WERI-Rb-1 (cell line): Measurements from ENCODE around the gene ZNF787.

Experiments
- DNase-seq: peaks from one replicate; pipeline ENCODE4 v3.0.0-alpha.2; 2020
- H3K27ac ChIP-seq: fragments of 250-450 bp; sonication (Bioruptor Pico); 2 replicates; pipeline ENCODE4 v1.5.1; 2020; ENCODE audit warnings: mild to moderate bottlenecking, moderate library complexity
- H3K27me3 ChIP-seq: fragments of 250-450 bp; sonication (Bioruptor Pico); 2 replicates; pipeline ENCODE4 v1.5.1; 2021; ENCODE audit warnings: mild to moderate bottlenecking, low read depth, moderate library complexity; ENCODE audit not compliant: insufficient read depth, severe bottlenecking
- H3K36me3 ChIP-seq: fragments of 250-450 bp; sonication (Bioruptor Pico); 2 replicates; pipeline ENCODE4 v1.5.1; 2020; ENCODE audit warnings: mild to moderate bottlenecking, moderate library complexity
- H3K4me3 ChIP-seq: 2 replicates; pipeline ENCODE4 v1.5.1; 2011; ENCODE audit warnings: low read depth, mild to moderate bottlenecking, control low read depth, low read length
- H3K9me3 ChIP-seq: fragments of 250-450 bp; sonication (Bioruptor Pico); 2 replicates; pipeline ENCODE4 v1.5.1; 2021; ENCODE audit warnings: mild to moderate bottlenecking, moderate library complexity; ENCODE audit not compliant: severe bottlenecking
- CTCF ChIP-seq: IDR thresholded peaks from 2 replicates; pipeline ENCODE4 v1.5.1; 2011; ENCODE audit warnings: low read depth, mild to moderate bottlenecking, control low read depth, inconsistent platforms, low read length

The ZNF787 gene

GRCh38 chr19:56131651-56132050, 10.6 kb upstream of the ZNF787 start:
- no peak for TF ChIP-seq CTCF
- no peak for DNase-seq
- Histone ChIP-seq H3K27ac (no peak overlapping the region), H3K9me3 (no peaks in the 10 kb centered on the region), H3K4me3 (no peak overlapping the region), H3K27me3 (no peaks in the 10 kb centered on the region), H3K36me3 (no peaks in the 10 kb centered on the region)

- Histone ChIP-seq H3K4me3 (no peak overlapping the region), H3K27me3 (no peaks in the 10 kb centered on the region), H3K27ac (no peak overlapping the region), H3K36me3 (no peaks in the 10 kb centered on the region), H3K9me3 (no peaks in the 10 kb centered on the region)
- DNase-seq, result no peak
- no peak for TF ChIP-seq CTCF
Measured at GRCh38 chr19:56130006-56130405, 8.9 kb upstream of the ZNF787 start.

GRCh38 chr19:56126983-56127780, 6.1 kb upstream of the ZNF787 start:
- no peaks in the 10 kb centered on the region for H3K36me3 ChIP-seq
- H3K27me3 ChIP-seq, result no peaks in the 10 kb centered on the region
- no peak for TF ChIP-seq CTCF
- no peaks in the 10 kb centered on the region for H3K9me3 ChIP-seq
- H3K4me3 ChIP-seq, result no peak overlapping the region
- DNase-seq, result no peak
- H3K27ac ChIP-seq, result no peak overlapping the region

GRCh38 chr19:56125806-56126590, 4.9 kb upstream of the ZNF787 start:
- DNase-seq, result no peak
- Histone ChIP-seq H3K36me3 (no peaks in the 10 kb centered on the region), H3K9me3 (no peaks in the 10 kb centered on the region), H3K27me3 (no peaks in the 10 kb centered on the region), H3K4me3 (no peak overlapping the region), H3K27ac (no peak overlapping the region)
- no peak for TF ChIP-seq CTCF

- Histone ChIP-seq H3K36me3 (peaks cover 3% of the 10 kb centered on the region; the same call in 1 of the 2 replicates), H3K4me3 (no peak overlapping the region), H3K9me3 (no peaks in the 10 kb centered on the region), H3K27me3 (no peaks in the 10 kb centered on the region), H3K27ac (no peak overlapping the region)
- DNase-seq, result no peak
- no peak for TF ChIP-seq CTCF
Measured at GRCh38 chr19:56124578-56124977, 3.5 kb upstream of the ZNF787 start.
